HCT116 (cell line): Measurements from ENCODE around the gene FKBP6.
"Not testable (repeated sequence)": the region's sequence is repeated elsewhere in the genome, so short reads cannot be mapped to it uniquely, and the experiment has no call there.

Experiments used
- CEBPB ChIP-seq: IDR thresholded peaks from 2 replicates; pipeline ENCODE4 v1.6.1; 2012; ENCODE audit warnings: low read depth
- CTCF ChIP-seq, 3 experiments: fragments of 200-600 bp in 1 of 3; sonication (generic) in 1 of 3; IDR thresholded peaks in 2 of 3; conservative IDR thresholded peaks in 1 of 3; 2 replicates each; pipeline ENCODE4 v1.5.1; 2012 to 2017; ENCODE audit warnings: low read depth in 2 of 3, low read length in 2 of 3, antibody characterized with exemption in 1 of 3, borderline replicate concordance in 1 of 3, control low read depth in 1 of 3, mild to moderate bottlenecking in 1 of 3, mixed read lengths in 1 of 3, mixed run types in 1 of 3, moderate library complexity in 1 of 3; ENCODE audit not compliant: insufficient read depth in 1 of 3
- MAX ChIP-seq: IDR thresholded peaks from 2 replicates; pipeline ENCODE4 v1.6.1; 2012
- POLR2A ChIP-seq: IDR thresholded peaks from 2 replicates; pipeline ENCODE4 v1.7.0; 2011; ENCODE audit warnings: borderline replicate concordance; ENCODE audit not compliant: insufficient read depth, insufficient read length; ENCODE audit errors: extremely low read depth
- RAD21 ChIP-seq: IDR thresholded peaks from 2 replicates; pipeline ENCODE4 v1.6.1; 2012; ENCODE audit warnings: low read depth, mild to moderate bottlenecking
- REST ChIP-seq: IDR thresholded peaks from 2 replicates; pipeline ENCODE4 v1.6.1; 2012; ENCODE audit warnings: low read depth
- SIN3A ChIP-seq: IDR thresholded peaks from 2 replicates; pipeline ENCODE4 v1.6.1; 2012; ENCODE audit warnings: low read depth
- SP1 ChIP-seq: IDR thresholded peaks from 2 replicates; pipeline ENCODE4 v1.6.1; 2012; ENCODE audit warnings: low read depth
- YY1 ChIP-seq: IDR thresholded peaks from 2 replicates; pipeline ENCODE4 v1.6.1; 2011; ENCODE audit warnings: low read length, low read depth, moderate library complexity, mild to moderate bottlenecking; ENCODE audit not compliant: insufficient replicate concordance; ENCODE audit errors: extremely low read depth

GRCh38 chr7:73297235-73297634 lies 30.7 kb upstream of the FKBP6 start:
- TF ChIP-seq CTCF (IDR thresholded peaks at IDR 0.05 in 2 of 3, conservative IDR thresholded peaks at IDR 0.05 in 1 of 3; ENCODE audit: borderline replicate concordance in 1 of 3, insufficient read depth in 1 of 3, low read depth in 2 of 3, low read length in 2 of 3); SP1; RAD21; YY1; POLR2A; REST; SIN3A; MAX; CEBPB: not testable (repeated sequence)
